ENCODE measurements around the gene TMEM202.

TMEM202 gene, protein sequence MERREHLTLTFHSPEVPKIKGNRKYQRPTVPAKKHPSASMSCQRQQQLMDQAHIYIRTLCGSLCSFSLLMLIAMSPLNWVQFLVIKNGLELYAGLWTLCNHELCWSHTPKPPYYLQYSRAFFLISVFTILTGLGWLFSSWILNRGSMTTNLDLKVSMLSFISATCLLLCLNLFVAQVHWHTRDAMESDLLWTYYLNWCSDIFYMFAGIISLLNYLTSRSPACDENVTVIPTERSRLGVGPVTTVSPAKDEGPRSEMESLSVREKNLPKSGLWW

GRCh38 chr15:72397796-72398588, at the start of gene TMEM202:
TMEM202 (plus strand) TSS chr15:72398305; CDS start chr15:72398327, 22 bp downstream.
- TF ChIP-seq CTCF (IDR thresholded peaks at IDR 0.05; ENCODE audit: low read depth, low read length, missing control alignments): no peak
- DNase-seq (ENCODE audit: low read depth): no peak
- no peak within 1 kb of the TSS for H3K4me3 ChIP-seq (ENCODE audit: low read depth, low read length)
- in situ Hi-C loops (cut with HindIII; ENCODE audit: low sequenced_read_pairs): no loop called here

GRCh38 chr15:72353266-72353665, 44.8 kb upstream of the TMEM202 start:
- H3K4me3 ChIP-seq (ENCODE audit: low read depth, low read length): no peak overlapping the region
- in situ Hi-C loops (cut with HindIII; ENCODE audit: low sequenced_read_pairs): no loop called here
- no peak for DNase-seq (ENCODE audit: low read depth)
- TF ChIP-seq CTCF (IDR thresholded peaks at IDR 0.05; ENCODE audit: low read depth, low read length, missing control alignments): no peak

GRCh38 chr15:72354496-72354895, 43.6 kb upstream of the TMEM202 start:
- in situ Hi-C loops (cut with HindIII; ENCODE audit: low sequenced_read_pairs): no loop called here
- no peak for DNase-seq (ENCODE audit: low read depth)
- no peak for TF ChIP-seq CTCF (IDR thresholded peaks at IDR 0.05; ENCODE audit: low read depth, low read length, missing control alignments)

GRCh38 chr15:72358121-72358520, 40.0 kb upstream of the TMEM202 start:
- in situ Hi-C loops (cut with HindIII; ENCODE audit: low sequenced_read_pairs): no loop called here
- H3K4me3 ChIP-seq (ENCODE audit: low read depth, low read length): no peak overlapping the region
- DNase-seq (ENCODE audit: low read depth): no peak
- TF ChIP-seq CTCF (IDR thresholded peaks at IDR 0.05; ENCODE audit: low read depth, low read length, missing control alignments): no peak

More at GRCh38 chr15:72354496-72354895, 43.6 kb upstream of the TMEM202 start:
- H3K4me3 ChIP-seq (ENCODE audit: low read depth, low read length): no peak overlapping the region

GRCh38 chr15:72358650-72359171, 39.4 kb upstream of the TMEM202 start:
- DNase-seq (ENCODE audit: low read depth): no peak
- TF ChIP-seq CTCF (IDR thresholded peaks at IDR 0.05; ENCODE audit: low read depth, low read length, missing control alignments): no peak
- in situ Hi-C loops (cut with HindIII; ENCODE audit: low sequenced_read_pairs): no loop called here
- no peak overlapping the region for H3K4me3 ChIP-seq (ENCODE audit: low read depth, low read length)

DNA sequence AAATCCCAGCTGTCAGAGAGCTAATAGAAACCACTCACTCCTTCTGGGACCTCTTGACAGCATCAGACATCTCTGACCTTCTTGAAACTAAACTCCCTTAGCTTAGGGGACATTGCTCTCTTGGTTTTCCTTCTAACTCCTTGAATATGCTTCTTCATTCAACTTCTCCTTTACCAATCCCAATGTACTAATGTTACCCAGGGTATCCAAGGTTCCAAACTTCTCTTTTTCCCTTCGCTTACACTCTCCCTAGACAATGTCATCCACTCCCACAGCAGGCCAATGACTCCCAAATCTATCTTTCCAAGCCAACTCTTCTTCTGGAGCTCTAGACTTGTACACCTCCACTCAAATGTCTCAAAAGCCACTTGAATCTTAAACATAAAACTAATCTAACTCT, 36.9 kb upstream of the TMEM202 start:
- no peak overlapping the region for H3K4me3 ChIP-seq (ENCODE audit: low read depth, low read length)
- no peak for DNase-seq (ENCODE audit: low read depth)
- TF ChIP-seq CTCF (IDR thresholded peaks at IDR 0.05; ENCODE audit: low read depth, low read length, missing control alignments): no peak
- in situ Hi-C loops (cut with HindIII; ENCODE audit: low sequenced_read_pairs): no loop called here
